Inflammatory macrophage treated with lipopolysaccharide for 1 hour (primary cell): Measurements from ENCODE around the gene VWA2.
A peak's percentile ranks its signal among the peaks of the same experiment; 100 is the strongest.

ENCODE experiments used
- DNase-seq, 2 donors: peaks; one replicate each; pipeline ENCODE4 v3.0.0-alpha.2; 2020 to 2022

The VWA2 gene

GRCh38 chr10:114300036-114300645, 61.1 kb downstream of the VWA2 start:
- no peak for DNase-seq

GRCh38 chr10:114301177-114301576, 62.1 kb downstream of the VWA2 start:
- DNase-seq: no peak

- DNase-seq: no peak
These were observed 63.1 kb downstream of the VWA2 start for GRCh38 chr10:114301951-114302710.

GRCh38 chr10:114303556-114303955, 64.5 kb downstream of the VWA2 start:
- DNase-seq: no peak

GRCh38 chr10:114304017-114304570, 65.0 kb downstream of the VWA2 start:
- peak; percentile 47 to 84 for DNase-seq

- peak; percentile 4 to 33 for DNase-seq
These were observed 65.7 kb downstream of the VWA2 start for GRCh38 chr10:114304571-114305421.

- DNase-seq: no peak
These were observed 66.5 kb downstream of the VWA2 start for GRCh38 chr10:114305521-114305925.

- no peak for DNase-seq
These were observed 67.3 kb downstream of the VWA2 start for GRCh38 chr10:114306116-114306973.

- DNase-seq: no peak
These were observed 68.7 kb downstream of the VWA2 start for GRCh38 chr10:114307731-114308130.

- DNase-seq: no peak
These were observed 69.7 kb downstream of the VWA2 start for GRCh38 chr10:114308531-114309363.

GRCh38 chr10:114309364-114309651, 70.3 kb downstream of the VWA2 start:
- no peak for DNase-seq

GRCh38 chr10:114310346-114310745, 71.3 kb downstream of the VWA2 start:
- no peak for DNase-seq

- no peak for DNase-seq
These were observed 72.0 kb downstream of the VWA2 start for GRCh38 chr10:114311023-114311422.

- DNase-seq: no peak
These were observed 72.6 kb downstream of the VWA2 start for GRCh38 chr10:114311496-114312209.

GRCh38 chr10:114313139-114313538, 74.1 kb downstream of the VWA2 start:
- DNase-seq: no peak

GRCh38 chr10:114313866-114314265, 74.8 kb downstream of the VWA2 start:
- DNase-seq: no peak

- no peak for DNase-seq
These were observed 76.7 kb downstream of the VWA2 start for GRCh38 chr10:114315566-114316420.

- DNase-seq: no peak
These were observed 77.7 kb downstream of the VWA2 start for GRCh38 chr10:114316744-114317143.

GRCh38 chr10:114319406-114320248, 80.6 kb downstream of the VWA2 start:
- no peak for DNase-seq
